ENCODE measurements around the gene TIMM17A.
"Not testable (repeated sequence)": the region's sequence is repeated elsewhere in the genome, so short reads cannot be mapped to it uniquely, and the experiment has no call there.

TIMM17A gene

GRCh38 chr1:201939148-201939547 lies 16.2 kb upstream of the TIMM17A start:
- Histone ChIP-seq H3K27me3 (ENCODE audit: insufficient read depth, poor library complexity, severe bottlenecking) (no peaks in the 10 kb centered on the region), H3K27ac (replicated peaks) (no peak overlapping the region), H3K4me3 (replicated peaks; ENCODE audit: insufficient read depth, low read length) (no peak overlapping the region)
- no peak for DNase-seq (ENCODE audit: low read depth in 1 of 2, low spot score in 1 of 2)
- no peak for TF ChIP-seq REST (IDR thresholded peaks at IDR 0.05; ENCODE audit: insufficient replicate concordance, low read depth)
- TF ChIP-seq POLR2AphosphoS5 (IDR thresholded peaks at IDR 0.05; ENCODE audit: low read depth), result no peak
- no peak for TF ChIP-seq GABPA (IDR thresholded peaks at IDR 0.05; ENCODE audit: low read depth)
- TF ChIP-seq SPI1 (IDR thresholded peaks at IDR 0.05; ENCODE audit: borderline replicate concordance, low read depth), result no peak

- DNase-seq (ENCODE audit: low read depth in 1 of 2, low spot score in 1 of 2), result no peak
- Histone ChIP-seq H3K27ac (replicated peaks) (no peak overlapping the region), H3K27me3 (ENCODE audit: insufficient read depth, poor library complexity, severe bottlenecking) (no peaks in the 10 kb centered on the region), H3K4me3 (replicated peaks; ENCODE audit: insufficient read depth, low read length) (no peak overlapping the region)
- TF ChIP-seq GABPA (IDR thresholded peaks at IDR 0.05; ENCODE audit: low read depth), result no peak
- TF ChIP-seq CTCF (IDR thresholded peaks at IDR 0.05; ENCODE audit: insufficient read depth, low read length), result no peak
Measured at GRCh38 chr1:201939574-201939973, 15.7 kb upstream of the TIMM17A start.

GRCh38 chr1:201940316-201940715 lies 15.0 kb upstream of the TIMM17A start:
- H3K27me3 ChIP-seq (ENCODE audit: insufficient read depth, poor library complexity, severe bottlenecking); DNase-seq (ENCODE audit: low read depth in 1 of 2, low spot score in 1 of 2): not testable (repeated sequence)

GRCh38 chr1:201941420-201942128 lies 13.7 kb upstream of the TIMM17A start:
- TF ChIP-seq GABPA (IDR thresholded peaks at IDR 0.05; ENCODE audit: low read depth), result no peak
- no peak for TF ChIP-seq CTCF (IDR thresholded peaks at IDR 0.05; ENCODE audit: insufficient read depth, low read length)
- TF ChIP-seq SPI1 (IDR thresholded peaks at IDR 0.05; ENCODE audit: borderline replicate concordance, low read depth), result no peak
- TF ChIP-seq POLR2AphosphoS5 (IDR thresholded peaks at IDR 0.05; ENCODE audit: low read depth), result no peak
- no peak for TF ChIP-seq REST (IDR thresholded peaks at IDR 0.05; ENCODE audit: insufficient replicate concordance, low read depth)
- H3K4me3 ChIP-seq (replicated peaks; ENCODE audit: insufficient read depth, low read length), result no peak overlapping the region
- peaks cover 14% of the 10 kb centered on the region for H3K27me3 ChIP-seq (ENCODE audit: insufficient read depth, poor library complexity, severe bottlenecking)
- no peak for DNase-seq (ENCODE audit: low read depth in 1 of 2, low spot score in 1 of 2)
- no peak overlapping the region for H3K27ac ChIP-seq (replicated peaks)

More at GRCh38 chr1:201940316-201940715, 15.0 kb upstream of the TIMM17A start:
- H3K4me3 ChIP-seq (replicated peaks; ENCODE audit: insufficient read depth, low read length); H3K27ac ChIP-seq (replicated peaks): not testable (repeated sequence)

- no peak for TF ChIP-seq SPI1 (IDR thresholded peaks at IDR 0.05; ENCODE audit: borderline replicate concordance, low read depth)
- TF ChIP-seq POLR2AphosphoS5 (IDR thresholded peaks at IDR 0.05; ENCODE audit: low read depth), result no peak
- no peak for TF ChIP-seq CTCF (IDR thresholded peaks at IDR 0.05; ENCODE audit: insufficient read depth, low read length)
- TF ChIP-seq GABPA (IDR thresholded peaks at IDR 0.05; ENCODE audit: low read depth), result no peak
- no peak for TF ChIP-seq REST (IDR thresholded peaks at IDR 0.05; ENCODE audit: insufficient replicate concordance, low read depth)
- Histone ChIP-seq H3K27ac (replicated peaks) (no peak overlapping the region), H3K4me3 (replicated peaks; ENCODE audit: insufficient read depth, low read length) (no peak overlapping the region), H3K27me3 (ENCODE audit: insufficient read depth, poor library complexity, severe bottlenecking) (peaks cover 17% of the 10 kb centered on the region)
- no peak for DNase-seq (ENCODE audit: low read depth in 1 of 2, low spot score in 1 of 2)
Measured at GRCh38 chr1:201942129-201942495, 13.2 kb upstream of the TIMM17A start.

Measured in HL-60 (cell line).